ENCODE data around the gene TOP2A. TPM values are rescaled to one million over a fixed set of nuclear protein-coding genes. Genes with fewer than 3 reads are reported as not detected.
A peak's percentile ranks its signal among the peaks of the same experiment; 100 is the strongest.

TOP2A gene
- total and polyA plus RNA-seq, 9 of the 15 experiments (the other 6 are each of a cell fraction or from before 2014, with no cell fraction given) = 133 to 347 (median 259) TPM

- intact Hi-C loops (cut with micrococcal nuclease) = no loop called here
- H3K4me2 ChIP-seq (ENCODE audit: insufficient read depth, low read length) = no peak overlapping the region
- 59% methylated on average over 12 of the region's 12 CpGs for WGBS (ENCODE audit: insufficient coverage, low coverage, missing lambda C conversion rate)
- no peaks in the 10 kb centered on the region for H3K79me2 ChIP-seq (ENCODE audit: control insufficient read depth, insufficient read depth, low read length)
- in situ Hi-C loops (cut with MboI) = no loop called here
- no peak overlapping the region for H3K27ac ChIP-seq (ENCODE audit: extremely low read depth, low read depth, low read length)
- ATAC-seq (no peak), DNase-seq (ENCODE audit: extremely low read depth in 1 of 4, low spot score in 3 of 4) (no peak), FAIRE-seq (peak; percentile 71)
- H3K4me1 ChIP-seq (replicated peaks in 1 of 2; ENCODE audit: control insufficient read depth in 2 of 2, insufficient read depth in 2 of 2, low read length in 2 of 2) = peaks cover 0 to 24% of the 10 kb centered on the region in 2 experiments; a peak in 3 of 5 replicates
- BruUV-seq (replicated peaks) = no TSS peak
- peaks cover 17% of the 10 kb centered on the region; the same call in 2 of the 3 replicates for H3K36me3 ChIP-seq (ENCODE audit: control insufficient read depth, insufficient read depth, low read length)
- no peaks in the 10 kb centered on the region for H4K20me1 ChIP-seq (replicated peaks; ENCODE audit: control insufficient read depth, insufficient read depth, low read length)
- H3K27me3 ChIP-seq (ENCODE audit: control insufficient read depth in 2 of 2, insufficient read depth in 2 of 2, low read length in 2 of 2) = no peaks in the 10 kb centered on the region; a peak in 1 of 5 replicates
- no peaks in the 10 kb centered on the region for H3K9me3 ChIP-seq (replicated peaks; ENCODE audit: control insufficient read depth, insufficient read depth, low read depth, low read length)
- ChIA-PET POLR2A (interaction anchor here (0.6 to 1.7 kb wide), 4 partner anchors 9 to 17 kb away, joined by 3 to 4 read pairs (median 4); no protein-coding TSS in a partner anchor), CTCF (ENCODE audit: low intra/inter-chr PET ratio) (no interaction called here)
- 0 out of 4 replicates have a peak overlapping the region, but pooled peaks of 1 of the 2 experiments have one; percentile 32 for H3K9ac ChIP-seq (ENCODE audit: insufficient read depth in 1 of 2, low read depth in 2 of 2, low read length in 2 of 2)
- 0 out of 2 replicates have a peak, but pooled peaks have one; percentile 13 for TF ChIP-seq NCOR1 (IDR thresholded peaks at IDR 0.05)
- TF ChIP-seq TSC22D4 (tag; IDR thresholded peaks at IDR 0.05) = peak; percentile 57; the same call in 1 of the 2 replicates
- TF ChIP-seq HNRNPH1 (optimal IDR thresholded peaks at IDR 0.05; ENCODE audit: low read depth, low read length) = no peak
- TF ChIP-seq THRB (CRISPR knock-in tag; conservative IDR thresholded peaks at IDR 0.05) = no peak
- no peak for TF ChIP-seq KDM4B (IDR thresholded peaks at IDR 0.05; ENCODE audit: borderline replicate concordance in 2 of 2, low read depth in 1 of 2)
- TF ChIP-seq TSHZ1 (CRISPR knock-in tag; IDR thresholded peaks at IDR 0.05) = no peak
- TF ChIP-seq POLR2A (conservative IDR thresholded peaks at IDR 0.05) = peak; percentile 26; the same call in 1 of the 2 replicates
- peak; percentile 63 for TF ChIP-seq SUPT5H (IDR thresholded peaks at IDR 0.05)
- peak; percentile 49 for TF ChIP-seq POLR2B (IDR thresholded peaks at IDR 0.05; ENCODE audit: low read depth, partially characterized antibody)
- TF ChIP-seq KDM1A (IDR thresholded peaks at IDR 0.05) = peak in 1 of 2 experiments; percentile 95; a peak in 2 of 4 replicates
- peak; percentile 58; the same call in 1 of the 2 replicates for TF ChIP-seq ARID2 (IDR thresholded peaks at IDR 0.05)
- peak; percentile 18 for TF ChIP-seq PRDM10 (IDR thresholded peaks at IDR 0.05; ENCODE audit: partially characterized antibody)
- H2AFZ ChIP-seq (ENCODE audit: low read depth, low read length) = no peak overlapping the region
- H3K9me1 ChIP-seq (ENCODE audit: control insufficient read depth, insufficient read depth, low read length) = no peaks in the 10 kb centered on the region
- no peak overlapping the region for H3K4me3 ChIP-seq
These were observed 41.3 kb upstream of the TOP2A start for GRCh38 chr17:40458851-40459482.
